A673 (cell line): ENCODE measurements around the gene KIF1A. TPM values are rescaled to one million over a fixed set of nuclear protein-coding genes. Genes with fewer than 3 reads are reported as not detected.

Experiments
- BruUV-seq: library from RNA; stranded (reverse); fragments of 400-500 nt; replicated peaks from 2 replicates; lab custom pipeline; 2021; lab: Mats Ljungman, UMichigan
- CTCF ChIA-PET: fragments of 300-600 bp; sonication (Branson Sonifier 250); formaldehyde crosslinking; loops from one replicate; lab custom pipeline; 2022; ENCODE audit warnings: antibody characterized with exemption; lab: Charles Lee
- POLR2A ChIA-PET: fragments of 300-600 bp; sonication (Branson Sonifier 250); formaldehyde crosslinking; loops from one replicate; lab custom pipeline; 2022; ENCODE audit warnings: antibody characterized with exemption; ENCODE audit not compliant: low non-redundant PET; lab: Charles Lee
- DNase-seq: peaks from one replicate; pipeline ENCODE4 v3.0.0-alpha.2; 2015; ENCODE audit warnings: low spot score
- H3K27ac ChIP-seq: fragments of 200-600 bp; sonication (generic); 2 replicates; pipeline ENCODE4 v1.5.1; 2016; ENCODE audit warnings: mixed run types, low read depth, mild to moderate bottlenecking, mixed read lengths, antibody characterized with exemption, low read length; ENCODE audit not compliant: poor library complexity, severe bottlenecking
- H3K27me3 ChIP-seq: fragments of 200-600 bp; sonication (generic); replicated peaks from 2 replicates; pipeline ENCODE4 v1.6.1; 2017; ENCODE audit warnings: mixed run types, low read depth, mild to moderate bottlenecking, mixed read lengths, antibody characterized with exemption, low read length; ENCODE audit not compliant: insufficient read depth, poor library complexity
- H3K36me3 ChIP-seq: fragments of 200-600 bp; sonication (generic); 2 replicates; pipeline ENCODE4 v1.6.1; 2016; ENCODE audit warnings: mixed run types, mild to moderate bottlenecking, mixed read lengths, antibody characterized with exemption, low read length; ENCODE audit not compliant: insufficient read depth, poor library complexity, severe bottlenecking
- H3K4me1 ChIP-seq: fragments of 200-600 bp; sonication (generic); 2 replicates; pipeline ENCODE4 v1.6.1; 2017; ENCODE audit warnings: mixed run types, mild to moderate bottlenecking, mixed read lengths, antibody characterized with exemption, low read length; ENCODE audit not compliant: insufficient read depth, poor library complexity, severe bottlenecking
- H3K4me3 ChIP-seq: fragments of 200-600 bp; sonication (generic); 2 replicates; pipeline ENCODE4 v1.5.1; 2016; ENCODE audit warnings: low read depth, mixed run types, mild to moderate bottlenecking, mixed read lengths, low read length; ENCODE audit not compliant: poor library complexity, severe bottlenecking
- H3K9me3 ChIP-seq: fragments of 200-600 bp; sonication (generic); 2 replicates; pipeline ENCODE4 v1.6.1; 2016; ENCODE audit warnings: mixed run types, low read depth, mild to moderate bottlenecking, mixed read lengths, antibody characterized with exemption, low read length; ENCODE audit not compliant: poor library complexity, severe bottlenecking
- CTCF ChIP-seq: fragments of 300-800, 200-600 bp; sonication (generic); conservative IDR thresholded peaks from 2 replicates; pipeline ENCODE4 v1.5.1; 2017; ENCODE audit warnings: low read depth, mild to moderate bottlenecking, antibody characterized with exemption, low read length, moderate library complexity, mixed read lengths
- EZH2 ChIP-seq: fragments of 200-600 bp; sonication (generic); IDR thresholded peaks from 2 replicates; pipeline ENCODE4 v1.6.1; 2017; ENCODE audit warnings: borderline replicate concordance, low read depth, mild to moderate bottlenecking, mixed read lengths, antibody characterized with exemption, low read length; ENCODE audit not compliant: poor library complexity, severe bottlenecking
- intact Hi-C: fragments of 100-400 bp; cut with micrococcal nuclease; formaldehyde crosslinking; loops from one replicate; pipeline ENCODE4 v1.10.0; 2022; ENCODE audit not compliant: unreplicated experiment
- total RNA-seq: library from RNA; stranded (reverse); gene quantifications from 2 replicates; pipeline ENCODE4 v1.2.3, GENCODE V29; 2021

KIF1A gene
- total RNA-seq, 1 experiment from 2014 or later: 330 TPM

- Histone ChIP-seq H3K36me3 (no peaks in the 10 kb centered on the region), H3K27me3 (peaks cover 59% of the 10 kb centered on the region), H3K4me1 (no peaks in the 10 kb centered on the region), H3K9me3 (no peaks in the 10 kb centered on the region), H3K27ac (no peak overlapping the region), H3K4me3 (no peak overlapping the region)
- intact Hi-C loops: no loop called here
- BruUV-seq: no TSS peak
- POLR2A ChIA-PET: no interaction called here
- DNase-seq: no peak
- TF ChIP-seq CTCF (no peak), EZH2 (no peak)
- CTCF ChIA-PET: no interaction called here
Observed at GRCh38 chr2:240672076-240672700, 147.8 kb downstream of the KIF1A start.

GRCh38 chr2:240670950-240671349 lies 149.1 kb downstream of the KIF1A start:
- BruUV-seq: no TSS peak
- Histone ChIP-seq H3K36me3 (no peaks in the 10 kb centered on the region), H3K4me3 (no peak overlapping the region), H3K27me3 (peaks cover 72% of the 10 kb centered on the region), H3K27ac (no peak overlapping the region), H3K9me3 (no peaks in the 10 kb centered on the region), H3K4me1 (no peaks in the 10 kb centered on the region)
- intact Hi-C loops: no loop called here
- POLR2A ChIA-PET: no interaction called here
- no peak for TF ChIP-seq EZH2
- TF ChIP-seq CTCF: no peak
- DNase-seq: no peak
- CTCF ChIA-PET: no interaction called here

- Histone ChIP-seq H3K27me3 (peaks cover 77% of the 10 kb centered on the region), H3K36me3 (no peaks in the 10 kb centered on the region), H3K27ac (no peak overlapping the region), H3K4me3 (no peak overlapping the region), H3K4me1 (no peaks in the 10 kb centered on the region), H3K9me3 (peaks cover 4% of the 10 kb centered on the region)
- intact Hi-C loops: no loop called here
- TF ChIP-seq EZH2 (no peak), CTCF (no peak)
- no peak for DNase-seq
- ChIA-PET POLR2A (no interaction called here), CTCF (no interaction called here)
- BruUV-seq: no TSS peak
Observed at GRCh38 chr2:240670402-240670801, 149.6 kb downstream of the KIF1A start.
